Effector CD4-positive, alpha-beta T cell (primary cell): ENCODE results near the gene CYGB.
"Not testable (repeated sequence)": the region's sequence is repeated elsewhere in the genome, so short reads cannot be mapped to it uniquely, and the experiment has no call there.

Experiments
- DNase-seq: peaks from one replicate; pipeline ENCODE4 v3.0.0-alpha.2; 2020

Gene CYGB

GRCh38 chr17:76566988-76567431 lies 29.5 kb upstream of the CYGB start:
- no peak for DNase-seq

- no peak for DNase-seq
Observed at GRCh38 chr17:76566613-76566943, 29.1 kb upstream of the CYGB start.

- DNase-seq = no peak
Observed at GRCh38 chr17:76565728-76566612, 28.5 kb upstream of the CYGB start.

- not testable (repeated sequence) for DNase-seq
Observed at GRCh38 chr17:76564991-76565727, 27.6 kb upstream of the CYGB start.

GRCh38 chr17:76563359-76563758 lies 25.9 kb upstream of the CYGB start:
- not testable (repeated sequence) for DNase-seq

- DNase-seq = no peak
Observed at GRCh38 chr17:76562734-76563148, 25.2 kb upstream of the CYGB start.

- no peak for DNase-seq
Observed at GRCh38 chr17:76561799-76562268, 24.3 kb upstream of the CYGB start.

GRCh38 chr17:76561332-76561731 lies 23.8 kb upstream of the CYGB start:
- DNase-seq = peak; percentile 18

- no peak for DNase-seq
Observed at GRCh38 chr17:76560877-76561221, 23.3 kb upstream of the CYGB start.

GRCh38 chr17:76560036-76560876 lies 22.7 kb upstream of the CYGB start:
- no peak for DNase-seq

GRCh38 chr17:76559460-76559859 lies 22.0 kb upstream of the CYGB start:
- DNase-seq = not testable (repeated sequence)

GRCh38 chr17:76558198-76559095 lies 20.9 kb upstream of the CYGB start:
- DNase-seq = no peak

- peak; percentile 90 for DNase-seq
Observed at GRCh38 chr17:76557368-76558197, 20.1 kb upstream of the CYGB start.

- peak; percentile 28 for DNase-seq
Observed at GRCh38 chr17:76556765-76557367, 19.4 kb upstream of the CYGB start.

GRCh38 chr17:76554131-76554530 lies 16.6 kb upstream of the CYGB start:
- no peak for DNase-seq

GRCh38 chr17:76553178-76553908 lies 15.8 kb upstream of the CYGB start:
- no peak for DNase-seq

GRCh38 chr17:76551685-76552084 lies 14.2 kb upstream of the CYGB start:
- DNase-seq = no peak

- no peak for DNase-seq
Observed at GRCh38 chr17:76550712-76551615, 13.5 kb upstream of the CYGB start.

- no peak for DNase-seq
Observed at GRCh38 chr17:76549539-76549938, 12.0 kb upstream of the CYGB start.
